Subcutaneous abdominal adipose tissue (tissue), 5 donors: Measurements from ENCODE around the gene DIRAS1.
"Not testable (repeated sequence)": the region's sequence is repeated elsewhere in the genome, so short reads cannot be mapped to it uniquely, and the experiment has no call there.

Experiments used
- H3K27ac ChIP-seq: one replicate; pipeline ENCODE4 v1.7.0; 2013; ENCODE audit warnings: low read depth, mild to moderate bottlenecking, inconsistent platforms, low read length, moderate library complexity
- H3K27me3 ChIP-seq, 5 donors: one replicate each; pipeline ENCODE4 v1.7.0; 2013; ENCODE audit warnings: low read length in 5 of 5, inconsistent platforms in 1 of 5; ENCODE audit not compliant: control insufficient read depth in 5 of 5, insufficient read depth in 4 of 5
- H3K36me3 ChIP-seq, 5 donors: one replicate each; pipeline ENCODE4 v1.7.0; 2013; ENCODE audit warnings: low read length in 5 of 5; ENCODE audit not compliant: control insufficient read depth in 5 of 5, insufficient read depth in 5 of 5
- H3K4me1 ChIP-seq, 5 donors: one replicate each; pipeline ENCODE4 v1.7.0; 2013; ENCODE audit warnings: low read length in 5 of 5, mild to moderate bottlenecking in 3 of 5, moderate library complexity in 1 of 5; ENCODE audit not compliant: control insufficient read depth in 5 of 5, insufficient read depth in 5 of 5
- H3K4me3 ChIP-seq, 5 donors: one replicate each; pipeline ENCODE4 v1.7.0; 2013; ENCODE audit warnings: low read length in 5 of 5, low read depth in 1 of 5
- H3K9ac ChIP-seq, 5 donors: one replicate each; pipeline ENCODE4 v1.7.0; 2013; ENCODE audit warnings: low read length in 5 of 5, mild to moderate bottlenecking in 4 of 5, moderate library complexity in 3 of 5
- H3K9me3 ChIP-seq, 5 donors: one replicate each; pipeline ENCODE4 v1.7.0; 2013; ENCODE audit warnings: low read length in 5 of 5; ENCODE audit not compliant: control insufficient read depth in 5 of 5
- donor health status: healthy.
- donor health status: healthy.
- donor health status: healthy.
- donor health status: healthy.
- donor health status: healthy.

DIRAS1 gene

GRCh38 chr19:2719920-2720776 lies 1.0 kb downstream of the DIRAS1 start:
- H3K36me3 ChIP-seq: no peaks in the 10 kb centered on the region
- H3K9ac ChIP-seq: no peak overlapping the region
- no peak overlapping the region for H3K4me3 ChIP-seq
- no peak overlapping the region for H3K27ac ChIP-seq
- peaks cover 0 to 31% (median 6%) of the 10 kb centered on the region in 5 donors for H3K4me1 ChIP-seq
- peaks cover 5 to 10% (median 9%) of the 10 kb centered on the region in 5 donors for H3K9me3 ChIP-seq
- peaks cover 21 to 53% (median 40%) of the 10 kb centered on the region in 5 donors for H3K27me3 ChIP-seq

DNA sequence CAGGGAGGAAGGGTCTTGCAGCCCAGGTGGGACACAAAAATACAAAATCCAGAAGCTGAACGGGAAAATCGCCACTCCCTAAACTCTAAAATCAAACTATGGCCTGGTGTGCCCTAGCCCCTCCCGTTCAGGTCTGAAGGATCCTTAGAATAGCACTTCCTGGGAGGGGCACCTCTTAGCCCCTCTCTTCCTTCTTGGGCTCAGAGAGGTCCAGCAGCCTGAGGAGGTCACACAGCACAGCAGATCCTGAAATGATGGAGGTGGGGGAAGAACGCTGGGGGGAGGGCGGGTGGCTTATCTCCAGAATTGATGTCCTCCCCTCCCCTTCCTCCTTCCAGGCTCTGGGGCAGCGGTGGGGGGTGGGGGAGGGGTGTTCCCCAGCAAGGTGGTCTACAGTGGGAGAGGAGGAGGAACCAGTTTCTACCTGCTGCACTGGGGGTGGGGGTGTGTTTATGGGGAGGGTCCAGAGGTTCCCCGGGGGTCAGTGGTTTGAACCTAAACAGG lies 1.9 kb downstream of the DIRAS1 start:
- Histone ChIP-seq H3K27ac (no peak overlapping the region), H3K4me3 (no peak overlapping the region), H3K36me3 (no peaks in the 10 kb centered on the region), H3K4me1 (peaks cover 0 to 31% (median 6%) of the 10 kb centered on the region in 5 donors), H3K27me3 (peaks cover 23 to 53% (median 40%) of the 10 kb centered on the region in 5 donors), H3K9me3 (peaks cover 5 to 15% (median 13%) of the 10 kb centered on the region in 5 donors), H3K9ac (no peak overlapping the region)

DNA sequence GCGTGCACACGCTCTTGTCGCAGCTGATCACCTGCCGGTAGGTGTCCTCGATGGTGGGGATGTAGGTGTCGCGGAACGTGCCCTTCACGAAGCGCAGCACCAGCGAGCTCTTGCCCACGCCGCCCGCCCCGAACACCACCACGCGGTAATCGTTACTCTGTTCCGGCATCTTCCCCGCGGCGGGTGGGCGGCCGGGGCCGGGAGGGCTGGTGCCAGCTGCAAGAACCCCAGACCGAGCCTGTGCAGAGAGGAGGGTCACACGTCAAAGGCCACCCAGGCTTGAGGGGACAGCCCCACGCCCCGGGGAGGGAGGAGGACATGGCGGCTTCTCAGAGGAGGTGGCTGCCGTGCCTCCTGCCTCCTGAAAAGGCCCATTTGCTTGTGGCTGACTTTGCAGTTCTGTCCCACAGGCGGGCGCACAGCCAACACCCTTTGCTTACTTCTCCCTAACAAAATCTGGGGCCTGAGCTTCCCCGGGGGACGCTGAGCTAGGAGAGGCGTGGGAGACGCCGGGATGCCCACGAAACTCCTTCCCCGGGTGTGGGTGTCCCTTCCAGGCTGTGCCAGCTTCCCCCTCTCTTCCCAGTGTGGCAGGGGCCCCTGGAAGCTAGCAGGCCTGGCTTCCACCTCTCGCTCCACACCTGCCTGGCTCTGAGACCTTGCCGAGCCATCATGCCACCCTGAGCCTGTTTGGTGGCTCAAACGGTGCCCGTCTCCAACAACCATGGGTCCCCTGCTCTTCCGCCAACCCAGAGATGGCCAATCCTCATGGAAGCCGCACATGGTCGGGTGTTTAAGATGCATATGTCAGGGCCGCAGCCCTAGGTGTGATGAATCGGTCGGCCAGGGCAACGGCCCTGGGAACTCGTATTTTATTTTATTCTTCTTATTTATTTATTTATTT lies 3.3 kb downstream of the DIRAS1 start:
- Histone ChIP-seq H3K4me1 (peaks cover 0 to 21% (median 3%) of the 10 kb centered on the region in 5 donors), H3K4me3 (no peak overlapping the region), H3K36me3 (no peaks in the 10 kb centered on the region), H3K9ac (no peak overlapping the region), H3K27me3 (peaks cover 19 to 40% (median 33%) of the 10 kb centered on the region in 5 donors), H3K27ac (no peak overlapping the region), H3K9me3 (peaks cover 5 to 15% (median 13%) of the 10 kb centered on the region in 5 donors)

GRCh38 chr19:2716722-2717637 lies 4.2 kb downstream of the DIRAS1 start:
- no peak overlapping the region for H3K4me3 ChIP-seq
- no peaks in the 10 kb centered on the region for H3K36me3 ChIP-seq
- H3K4me1 ChIP-seq: peaks cover 0 to 17% (median 3%) of the 10 kb centered on the region in 5 donors
- no peak overlapping the region for H3K9ac ChIP-seq
- H3K9me3 ChIP-seq: peaks cover 5 to 15% (median 13%) of the 10 kb centered on the region in 5 donors
- no peak overlapping the region for H3K27ac ChIP-seq
- H3K27me3 ChIP-seq: peaks cover 12 to 33% (median 26%) of the 10 kb centered on the region in 5 donors

- Histone ChIP-seq H3K27ac (no peak overlapping the region), H3K4me1 (peaks cover 0 to 12% (median 0%) of the 10 kb centered on the region in 5 donors), H3K9me3 (peaks cover 5 to 15% (median 13%) of the 10 kb centered on the region in 5 donors), H3K4me3 (no peak overlapping the region), H3K9ac (no peak overlapping the region), H3K36me3 (no peaks in the 10 kb centered on the region), H3K27me3 (peaks cover 12 to 30% (median 21%) of the 10 kb centered on the region in 5 donors)
These were observed 4.9 kb downstream of the DIRAS1 start for GRCh38 chr19:2716275-2716650.

GRCh38 chr19:2715470-2716274 lies 5.5 kb downstream of the DIRAS1 start:
- Histone ChIP-seq H3K9me3 (peaks cover 5 to 15% (median 13%) of the 10 kb centered on the region in 5 donors), H3K4me3 (peak overlapping the region in 1 of 5 donors; percentile 12), H3K27me3 (peaks cover 11 to 30% (median 22%) of the 10 kb centered on the region in 5 donors), H3K27ac (no peak overlapping the region), H3K4me1 (peaks cover 0 to 11% (median 0%) of the 10 kb centered on the region in 5 donors), H3K36me3 (no peaks in the 10 kb centered on the region), H3K9ac (no peak overlapping the region)

- peaks cover 5 to 20% (median 15%) of the 10 kb centered on the region in 5 donors for H3K27me3 ChIP-seq
- no peak overlapping the region for H3K27ac ChIP-seq
- H3K4me1 ChIP-seq: peaks cover 0 to 1% (median 0%) of the 10 kb centered on the region in 5 donors
- no peaks in the 10 kb centered on the region for H3K36me3 ChIP-seq
- H3K9me3 ChIP-seq: peaks cover 5 to 15% (median 13%) of the 10 kb centered on the region in 5 donors
- no peak overlapping the region for H3K9ac ChIP-seq
- peak overlapping the region in 1 of 5 donors; percentile 12 for H3K4me3 ChIP-seq
These were observed 6.5 kb downstream of the DIRAS1 start for GRCh38 chr19:2714531-2715269.

GRCh38 chr19:2714102-2714501 lies 7.1 kb downstream of the DIRAS1 start:
- H3K9ac ChIP-seq, H3K27ac ChIP-seq, H3K4me3 ChIP-seq, H3K4me1 ChIP-seq, H3K36me3 ChIP-seq: not testable (repeated sequence)
- H3K27me3 ChIP-seq: peaks cover 5 to 17% (median 13%) of the 10 kb centered on the region in 5 donors
- peaks cover 5 to 15% (median 13%) of the 10 kb centered on the region in 5 donors for H3K9me3 ChIP-seq
